CD4-positive, alpha-beta T cell (primary cell): Measurements from ENCODE around the gene POLK. TPM values are rescaled to one million over a fixed set of nuclear protein-coding genes. Genes with fewer than 3 reads are reported as not detected.

Source experiments
- ATAC-seq: fragments of 200-7000 bp; cut with Tn5 transposase; one replicate; pipeline ENCODE4 v1.10.0; 2022; ENCODE audit warnings: mild to moderate bottlenecking; ENCODE audit not compliant: poor library complexity
- CTCF ChIA-PET: fragments of 350-600 bp; sonication (Branson Sonifier 250); formaldehyde crosslinking; loops from one replicate; lab custom pipeline; 2021; ENCODE audit warnings: antibody characterized with exemption, inconsistent platforms; lab: Charles Lee
- POLR2A ChIA-PET: fragments of 350-600 bp; sonication (Branson Sonifier 250); formaldehyde crosslinking; loops from one replicate; lab custom pipeline; 2021; ENCODE audit warnings: antibody characterized with exemption, inconsistent platforms; lab: Charles Lee
- DNase-seq, 14 experiments: peaks; one replicate each; pipeline ENCODE4 v3.0.0-alpha.2; 2013 to 2020; ENCODE audit warnings: mixed read lengths in 2 of 14
- H3K27ac ChIP-seq, 2 donors: one replicate each; pipeline versions ENCODE4 v1.5.1 to v1.7.0; 2013; ENCODE audit warnings: low read length in 2 of 2, low read depth in 1 of 2, mild to moderate bottlenecking in 1 of 2
- H3K27me3 ChIP-seq, 2 experiments: 1 replicate in 1 of 2; 2 replicates in 1 of 2; pipeline versions ENCODE4 v1.6.1 to v1.7.0; 2013; ENCODE audit warnings: low read length in 2 of 2, control low read depth in 1 of 2, mild to moderate bottlenecking in 1 of 2, moderate library complexity in 1 of 2; ENCODE audit not compliant: insufficient read depth in 2 of 2, control insufficient read depth in 1 of 2
- H3K36me3 ChIP-seq: one replicate; pipeline ENCODE4 v1.6.1; 2013; ENCODE audit warnings: low read length, control low read depth; ENCODE audit not compliant: insufficient read depth
- H3K4me1 ChIP-seq: one replicate; pipeline ENCODE4 v1.6.1; 2013; ENCODE audit warnings: low read length, control low read depth; ENCODE audit not compliant: insufficient read depth
- H3K4me3 ChIP-seq: one replicate; pipeline ENCODE4 v1.5.1; 2013; ENCODE audit warnings: mild to moderate bottlenecking, low read length, moderate library complexity
- H3K9me3 ChIP-seq, 2 experiments: 1 replicate in 1 of 2; 2 replicates in 1 of 2; pipeline versions ENCODE4 v1.6.1 to v1.7.0; 2013; ENCODE audit warnings: low read length in 2 of 2, mild to moderate bottlenecking in 2 of 2, control low read depth in 1 of 2, moderate library complexity in 1 of 2; ENCODE audit not compliant: control insufficient read depth in 1 of 2, insufficient read depth in 1 of 2
- H3K27ac Mint-ChIP-seq: one replicate; pipeline ENCODE4 v1.8.0; 2020; ENCODE audit warnings: mixed read lengths
- H3K27me3 Mint-ChIP-seq: one replicate; pipeline ENCODE4 v1.8.0; 2021; ENCODE audit warnings: mixed read lengths
- H3K36me3 Mint-ChIP-seq: one replicate; pipeline ENCODE4 v1.8.0; 2021; ENCODE audit warnings: low read depth, mixed read lengths
- H3K4me1 Mint-ChIP-seq: one replicate; pipeline ENCODE4 v1.8.0; 2021; ENCODE audit warnings: low read depth, mixed read lengths
- H3K4me3 Mint-ChIP-seq: one replicate; pipeline ENCODE4 v1.8.0; 2020; ENCODE audit warnings: mild to moderate bottlenecking, mixed read lengths
- H3K9me3 Mint-ChIP-seq: one replicate; pipeline ENCODE4 v1.8.0; 2020; ENCODE audit warnings: mixed read lengths
- intact Hi-C, 2 experiments: fragments of 100-400 bp; cut with DNase I in 1 of 2; cut with micrococcal nuclease in 1 of 2; formaldehyde crosslinking; loops; one replicate each; pipeline versions ENCODE4 v1.15.1 to v1.9.0; 2023 to 2025; cut with DNase I, micrococcal nuclease
- total RNA-seq, 174 experiments: library from RNA in 2 of 174; stranded (reverse) in 2 of 174; gene quantifications; one replicate each; pipeline ENCODE4 v1.2.3 and lab custom pipeline; 2021 to 2026
- TF ChIP-seq, protein P1 (sequence below): fragments of 200-600 bp; IDR thresholded peaks from one replicate; pipeline ENCODE4 v1.8.0; 2022; ENCODE audit warnings: antibody characterized with exemption, mild to moderate bottlenecking

Gene POLK
- total RNA-seq, 2 experiments from 2014 or later = 10.0 to 10.3 TPM

GRCh38 chr5:75538211-75538610 lies 26.5 kb downstream of the POLK start:
- ATAC-seq = no peak

GRCh38 chr5:75545131-75545530 lies 33.4 kb downstream of the POLK start:
- intact Hi-C loops = no loop called here
- Histone ChIP-seq H3K36me3 (peaks cover 4% of the 10 kb centered on the region), H3K4me1 (no peaks in the 10 kb centered on the region), H3K27ac (no peak overlapping the region), H3K9me3 (no peaks in the 10 kb centered on the region), H3K4me3 (no peak overlapping the region), H3K27me3 (no peaks in the 10 kb centered on the region)
- DNase-seq (no peak), ATAC-seq (no peak)
- ChIA-PET CTCF (no interaction called here), POLR2A (no interaction called here)
- Mint-ChIP-seq H3K27me3 (no peaks in the 10 kb centered on the region), H3K4me3 (no peak overlapping the region), H3K27ac (no peak overlapping the region), H3K4me1 (no peaks in the 10 kb centered on the region), H3K9me3 (no peaks in the 10 kb centered on the region), H3K36me3 (peaks cover 43% of the 10 kb centered on the region)
- TF ChIP-seq, protein P1, sequence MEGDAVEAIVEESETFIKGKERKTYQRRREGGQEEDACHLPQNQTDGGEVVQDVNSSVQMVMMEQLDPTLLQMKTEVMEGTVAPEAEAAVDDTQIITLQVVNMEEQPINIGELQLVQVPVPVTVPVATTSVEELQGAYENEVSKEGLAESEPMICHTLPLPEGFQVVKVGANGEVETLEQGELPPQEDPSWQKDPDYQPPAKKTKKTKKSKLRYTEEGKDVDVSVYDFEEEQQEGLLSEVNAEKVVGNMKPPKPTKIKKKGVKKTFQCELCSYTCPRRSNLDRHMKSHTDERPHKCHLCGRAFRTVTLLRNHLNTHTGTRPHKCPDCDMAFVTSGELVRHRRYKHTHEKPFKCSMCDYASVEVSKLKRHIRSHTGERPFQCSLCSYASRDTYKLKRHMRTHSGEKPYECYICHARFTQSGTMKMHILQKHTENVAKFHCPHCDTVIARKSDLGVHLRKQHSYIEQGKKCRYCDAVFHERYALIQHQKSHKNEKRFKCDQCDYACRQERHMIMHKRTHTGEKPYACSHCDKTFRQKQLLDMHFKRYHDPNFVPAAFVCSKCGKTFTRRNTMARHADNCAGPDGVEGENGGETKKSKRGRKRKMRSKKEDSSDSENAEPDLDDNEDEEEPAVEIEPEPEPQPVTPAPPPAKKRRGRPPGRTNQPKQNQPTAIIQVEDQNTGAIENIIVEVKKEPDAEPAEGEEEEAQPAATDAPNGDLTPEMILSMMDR = no peak

More at GRCh38 chr5:75538211-75538610, 26.5 kb downstream of the POLK start:
- H3K9me3 ChIP-seq = peaks cover 0 to 2% of the 10 kb centered on the region in 2 experiments
- H3K36me3 Mint-ChIP-seq = peaks cover 49% of the 10 kb centered on the region
- TF ChIP-seq, protein P1 = no peak
- H3K4me1 ChIP-seq = peaks cover 10% of the 10 kb centered on the region
- H3K27ac ChIP-seq = no peak overlapping the region
- no peak for DNase-seq
- peaks cover 9% of the 10 kb centered on the region for H3K36me3 ChIP-seq
- ChIA-PET POLR2A (no interaction called here), CTCF (no interaction called here)
- H3K9me3 Mint-ChIP-seq = peaks cover 9% of the 10 kb centered on the region
- no peak overlapping the region for H3K27ac Mint-ChIP-seq
- intact Hi-C loops = no loop called here
- no peak overlapping the region for H3K4me3 ChIP-seq
- no peaks in the 10 kb centered on the region for H3K27me3 ChIP-seq
- no peak overlapping the region for H3K4me3 Mint-ChIP-seq
- H3K4me1 Mint-ChIP-seq = peaks cover 23% of the 10 kb centered on the region
- H3K27me3 Mint-ChIP-seq = no peaks in the 10 kb centered on the region

DNA sequence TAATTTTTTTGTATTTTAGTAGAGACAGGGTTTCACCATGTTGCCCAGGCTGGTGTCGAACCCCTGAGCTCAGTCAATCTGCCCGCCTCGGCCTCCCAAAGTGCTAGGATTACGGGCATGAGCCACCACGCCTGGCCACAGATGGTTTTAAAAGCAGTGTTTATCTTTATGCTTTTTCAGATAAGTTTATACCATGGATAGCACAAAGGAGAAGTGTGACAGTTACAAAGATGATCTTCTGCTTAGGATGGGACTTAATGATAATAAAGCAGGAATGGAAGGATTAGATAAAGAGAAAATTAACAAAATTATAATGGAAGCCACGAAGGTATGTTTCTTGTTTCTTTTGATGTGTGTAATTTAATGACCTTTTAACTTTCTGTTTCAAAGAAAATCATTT lies 35.1 kb downstream of the POLK start:
- CTCF ChIA-PET = no interaction called here
- intact Hi-C loops = no loop called here
- no peaks in the 10 kb centered on the region for H3K9me3 Mint-ChIP-seq
- H3K36me3 Mint-ChIP-seq = peaks cover 48% of the 10 kb centered on the region
- no peak for DNase-seq
- TF ChIP-seq, protein P1 = no peak
- no peak overlapping the region for H3K4me3 ChIP-seq
- no peaks in the 10 kb centered on the region for H3K9me3 ChIP-seq
- ATAC-seq = no peak
- no peaks in the 10 kb centered on the region for H3K4me1 Mint-ChIP-seq
- H3K27ac Mint-ChIP-seq = no peak overlapping the region
- no peak overlapping the region for H3K4me3 Mint-ChIP-seq
- H3K36me3 ChIP-seq = peaks cover 8% of the 10 kb centered on the region
- H3K27ac ChIP-seq = no peak overlapping the region
- H3K27me3 Mint-ChIP-seq = no peaks in the 10 kb centered on the region
- POLR2A ChIA-PET = no interaction called here
- H3K27me3 ChIP-seq = no peaks in the 10 kb centered on the region
- H3K4me1 ChIP-seq = no peaks in the 10 kb centered on the region
